T47D (cell line): ENCODE results near the gene ZNF786.

Experiments
- DNase-seq, 2 experiments: peaks; one replicate each; pipeline versions ENCODE4 v3.0.0 to v3.0.0-alpha.2; 2011 to 2012; ENCODE audit warnings: low read depth in 1 of 2, low spot score in 1 of 2
- JUND ChIP-seq: IDR thresholded peaks from 2 replicates; pipeline ENCODE4 v1.6.1; 2012; ENCODE audit warnings: low read depth
- in situ Hi-C: cut with HindIII; loops from 2 replicates; pipeline ENCODE4 v1.10.0; 2016; ENCODE audit warnings: low sequenced_read_pairs, low pct_unique_long_range_greater_than_20kb

Gene ZNF786

GRCh38 chr7:149090397-149091195, at the start of gene ZNF786:
ZNF786 (minus strand) TSS chr7:149090718; CDS start chr7:149090640, 78 bp downstream.
- DNase-seq, result peak; percentile 70 to 89
- in situ Hi-C loops, result no loop called here
- no peak for TF ChIP-seq JUND

- in situ Hi-C loops, result no loop called here
- TF ChIP-seq JUND, result no peak
- DNase-seq, result no peak
Measured at GRCh38 chr7:149136118-149136517, 45.6 kb upstream of the ZNF786 start.

GRCh38 chr7:149133028-149133710, 42.7 kb upstream of the ZNF786 start:
- in situ Hi-C loops, result no loop called here
- TF ChIP-seq JUND, result no peak
- no peak for DNase-seq

GRCh38 chr7:149130572-149131198, 40.2 kb upstream of the ZNF786 start:
- no peak for TF ChIP-seq JUND
- in situ Hi-C loops, result no loop called here

GRCh38 chr7:149126662-149127266, 36.2 kb upstream of the ZNF786 start:
- no peak for TF ChIP-seq JUND
- in situ Hi-C loops, result no loop called here
- DNase-seq, result peak in 1 of 2 experiments; percentile 27

More at GRCh38 chr7:149130572-149131198, 40.2 kb upstream of the ZNF786 start:
- DNase-seq, result no peak

- no peak for TF ChIP-seq JUND
- in situ Hi-C loops, result no loop called here
- DNase-seq, result peak; percentile 77 to 92
Measured at GRCh38 chr7:149125863-149126661, 35.5 kb upstream of the ZNF786 start, which contains the start of gene ZNF425. ZNF425 (minus strand) TSS chr7:149126324; CDS start chr7:149126213, 111 bp downstream.

GRCh38 chr7:149125189-149125862, 34.8 kb upstream of the ZNF786 start:
- no peak for TF ChIP-seq JUND
- in situ Hi-C loops, result no loop called here
- DNase-seq, result no peak

GRCh38 chr7:149109969-149110368, 19.5 kb upstream of the ZNF786 start:
- no peak for DNase-seq
- in situ Hi-C loops, result no loop called here
- no peak for TF ChIP-seq JUND

- DNase-seq, result no peak
- in situ Hi-C loops, result no loop called here
- TF ChIP-seq JUND, result no peak
Measured at GRCh38 chr7:149104749-149105148, 14.2 kb upstream of the ZNF786 start.

- in situ Hi-C loops, result no loop called here
- DNase-seq, result no peak
- no peak for TF ChIP-seq JUND
Measured at GRCh38 chr7:149104214-149104613, 13.7 kb upstream of the ZNF786 start.

GRCh38 chr7:149103424-149103823, 12.9 kb upstream of the ZNF786 start:
- no peak for TF ChIP-seq JUND
- no peak for DNase-seq
- in situ Hi-C loops, result no loop called here
